ENCODE data around the gene USP25. TPM values are rescaled to one million over a fixed set of nuclear protein-coding genes. Genes with fewer than 3 reads are reported as not detected.

Gene USP25
- total RNA-seq, 3 donors from 2014 or later = 33.5 to 48.2 (median 43.3) TPM

- no peaks in the 10 kb centered on the region for H3K9me3 ChIP-seq
- no peaks in the 10 kb centered on the region for H3K36me3 ChIP-seq (ENCODE audit: low read depth)
- DNase-seq (no peak), ATAC-seq (no peak)
- intact Hi-C loops (cut with DNase I, micrococcal nuclease) = no loop called here
- no peak overlapping the region for H3K4me3 ChIP-seq
- no peak for TF ChIP-seq CTCF (IDR thresholded peaks at IDR 0.05)
- H3K4me1 ChIP-seq (ENCODE audit: low read depth) = no peaks in the 10 kb centered on the region
Measured at GRCh38 chr21:15725949-15726348, 3.8 kb upstream of the USP25 start.

GRCh38 chr21:15728046-15728445, 1.7 kb upstream of the USP25 start:
- intact Hi-C loops (cut with DNase I, micrococcal nuclease) = no loop called here
- no peak for ATAC-seq

GRCh38 chr21:15729346-15729673, 472 bp upstream of the USP25 start:
- intact Hi-C loops (cut with DNase I, micrococcal nuclease) = no loop called here
- DNase-seq (no peak), ATAC-seq (no peak)
- Histone ChIP-seq H3K9me3 (no peaks in the 10 kb centered on the region), H3K4me3 (peak overlapping the region; percentile 71), H3K4me1 (ENCODE audit: low read depth) (peaks cover 14% of the 10 kb centered on the region), H3K36me3 (ENCODE audit: low read depth) (no peaks in the 10 kb centered on the region)
- TF ChIP-seq CTCF (IDR thresholded peaks at IDR 0.05) = no peak

More at GRCh38 chr21:15728046-15728445, 1.7 kb upstream of the USP25 start:
- Histone ChIP-seq H3K36me3 (ENCODE audit: low read depth) (no peaks in the 10 kb centered on the region), H3K9me3 (no peaks in the 10 kb centered on the region), H3K4me3 (no peak overlapping the region), H3K4me1 (ENCODE audit: low read depth) (peaks cover 14% of the 10 kb centered on the region)
- TF ChIP-seq CTCF (IDR thresholded peaks at IDR 0.05) = no peak
- no peak for DNase-seq

- no peaks in the 10 kb centered on the region for H3K9me3 ChIP-seq
- no peaks in the 10 kb centered on the region for H3K36me3 ChIP-seq (ENCODE audit: low read depth)
- DNase-seq = peak in 2 of 3 donors; percentile 43 to 73
- peaks cover 24% of the 10 kb centered on the region for H3K4me1 ChIP-seq (ENCODE audit: low read depth)
- intact Hi-C loops (cut with DNase I, micrococcal nuclease) = no loop called here
- TF ChIP-seq CTCF (IDR thresholded peaks at IDR 0.05) = no peak
- no peak for ATAC-seq
- peak overlapping the region; percentile 71 for H3K4me3 ChIP-seq
Measured at GRCh38 chr21:15730484-15731242, 881 bp downstream of the USP25 start.

- no peaks in the 10 kb centered on the region for H3K9me3 ChIP-seq
- intact Hi-C loops (cut with DNase I, micrococcal nuclease) = no loop called here
- H3K4me1 ChIP-seq (ENCODE audit: low read depth) = peaks cover 30% of the 10 kb centered on the region
- H3K4me3 ChIP-seq = peak overlapping the region; percentile 71
- H3K36me3 ChIP-seq (ENCODE audit: low read depth) = no peaks in the 10 kb centered on the region
- no peak for DNase-seq
- ATAC-seq = peak; percentile 17
- no peak for TF ChIP-seq CTCF (IDR thresholded peaks at IDR 0.05)
Measured at GRCh38 chr21:15731243-15731613, 1.4 kb downstream of the USP25 start.
